HUDEP-2 (cell line): ENCODE measurements around the gene PRPH.
"Not testable (repeated sequence)": the region's sequence is repeated elsewhere in the genome, so short reads cannot be mapped to it uniquely, and the experiment has no call there.

Experiments
- DNase-seq, 76 experiments: peaks; one replicate each; lab custom pipeline; 2025; ENCODE audit not compliant: unreplicated experiment in 76 of 76; lab: John Stamatoyannopoulos, UW

PRPH gene

GRCh38 chr12:49295082-49295936 lies at the start of gene PRPH:
PRPH (plus strand) TSS chr12:49295147; CDS start chr12:49295201, 54 bp downstream.
- no peak for DNase-seq

GRCh38 chr12:49251357-49251756 lies 43.6 kb upstream of the PRPH start:
- no peak for DNase-seq

- no peak for DNase-seq
These were observed 41.8 kb upstream of the PRPH start for GRCh38 chr12:49253033-49253623.

- DNase-seq = not testable (repeated sequence)
These were observed 39.5 kb upstream of the PRPH start for GRCh38 chr12:49255456-49255855.

- DNase-seq = no peak
These were observed 38.9 kb upstream of the PRPH start for GRCh38 chr12:49255857-49256637.

- not testable (repeated sequence) for DNase-seq
These were observed 37.3 kb upstream of the PRPH start for GRCh38 chr12:49257508-49258184.

- DNase-seq = no peak
These were observed 35.5 kb upstream of the PRPH start for GRCh38 chr12:49259452-49259851.

GRCh38 chr12:49260166-49260565 lies 34.8 kb upstream of the PRPH start:
- DNase-seq = no peak

GRCh38 chr12:49260571-49261363 lies 34.2 kb upstream of the PRPH start:
- DNase-seq = no peak

- no peak for DNase-seq
These were observed 33.2 kb upstream of the PRPH start for GRCh38 chr12:49261721-49262120.

- no peak for DNase-seq
These were observed 31.6 kb upstream of the PRPH start for GRCh38 chr12:49263400-49263763.

- peak in 13 of 76 experiments; percentile 22 to 67 (median 47) for DNase-seq
These were observed 30.5 kb upstream of the PRPH start for GRCh38 chr12:49264466-49264872.

- peak; percentile 23 to 96 (median 88) for DNase-seq
These were observed 29.8 kb upstream of the PRPH start, which contains the start of gene TUBA1C for GRCh38 chr12:49264873-49265792. TUBA1C (plus strand) TSS chr12:49265082; CDS start chr12:49265182, 100 bp downstream.

- not testable (repeated sequence) for DNase-seq
These were observed 25.8 kb upstream of the PRPH start for GRCh38 chr12:49269191-49269590.

GRCh38 chr12:49272790-49273725 lies 21.9 kb upstream of the PRPH start:
- DNase-seq = no peak

GRCh38 chr12:49273726-49274395 lies 21.1 kb upstream of the PRPH start:
- DNase-seq = no peak

- DNase-seq = no peak
These were observed 20.4 kb upstream of the PRPH start for GRCh38 chr12:49274396-49275069.
